Stimulated activated CD8-positive, alpha-beta memory T cell treated with anti-CD3 and anti-CD28 coated beads, Interleukin-12 subunit alpha, Interleukin-12 subunit beta, amount 100 ng/mL, for 24 hours (primary cell): Measurements from ENCODE around the gene ESPNL.
"Not testable (repeated sequence)": the region's sequence is repeated elsewhere in the genome, so short reads cannot be mapped to it uniquely, and the experiment has no call there.

Experiments used
- DNase-seq: peaks from one replicate; pipeline ENCODE4 v3.0.0-alpha.2; 2020; ENCODE audit errors: extremely low read depth

ESPNL gene

DNA sequence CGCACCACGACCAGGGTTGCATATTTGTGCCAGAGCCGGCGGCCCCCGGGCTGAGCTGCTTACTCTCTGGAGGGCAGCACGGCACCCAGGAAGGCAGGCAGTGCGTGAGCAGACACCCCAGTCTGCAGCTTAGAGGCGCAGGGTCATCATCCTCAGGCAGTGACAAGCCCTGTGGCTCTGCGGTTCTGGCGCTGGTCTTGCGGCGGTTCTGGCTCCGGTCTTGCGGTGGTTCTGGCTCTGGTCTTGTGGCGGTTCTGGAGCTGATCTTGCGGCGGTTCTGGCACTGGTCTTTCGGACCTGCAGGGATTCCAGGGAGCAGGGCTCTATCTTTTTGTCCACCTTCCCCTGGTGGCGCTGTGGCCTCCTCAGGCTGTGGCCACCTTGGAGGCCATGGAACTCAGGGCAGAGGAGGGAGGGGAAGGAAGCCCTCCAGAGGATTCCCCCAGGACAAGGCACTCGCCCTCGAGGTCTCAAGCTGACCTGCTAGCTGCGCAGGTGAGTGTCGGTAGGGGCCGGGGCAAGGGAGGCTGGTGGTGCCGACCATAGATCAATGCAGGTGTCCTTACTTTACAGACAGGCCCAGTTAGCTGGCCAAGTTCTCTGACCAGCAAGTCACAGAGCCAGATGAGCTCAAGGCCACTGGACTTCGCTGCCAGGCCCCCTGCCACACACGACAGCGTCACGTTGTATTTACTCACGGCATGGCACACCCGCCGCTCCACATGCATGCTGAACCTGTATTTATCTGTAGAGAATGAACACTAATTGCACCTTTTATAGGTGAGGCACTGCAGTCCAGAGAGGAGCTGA is 14.9 kb downstream of the ESPNL start:
- DNase-seq, result no peak

DNA sequence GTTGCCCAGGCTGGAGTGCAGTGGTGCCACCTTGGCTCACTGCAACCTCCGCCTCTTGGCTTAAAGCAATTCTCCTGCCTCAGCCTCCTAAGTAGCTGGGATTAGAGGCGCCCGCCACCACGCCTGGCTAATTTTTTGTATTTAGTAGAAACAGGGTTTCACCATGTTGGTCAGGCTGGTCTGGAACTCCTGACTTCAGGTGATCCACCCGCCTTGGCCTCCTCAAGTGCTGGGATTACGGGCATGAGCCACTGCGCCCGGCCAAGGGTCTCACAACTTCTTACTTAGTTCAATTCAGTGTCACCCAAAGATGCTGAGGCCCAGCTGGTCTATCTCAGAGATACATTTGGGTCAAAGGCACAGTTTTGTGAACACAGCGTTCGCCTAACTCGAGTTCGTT is 15.6 kb downstream of the ESPNL start:
- DNase-seq, result not testable (repeated sequence)

DNA sequence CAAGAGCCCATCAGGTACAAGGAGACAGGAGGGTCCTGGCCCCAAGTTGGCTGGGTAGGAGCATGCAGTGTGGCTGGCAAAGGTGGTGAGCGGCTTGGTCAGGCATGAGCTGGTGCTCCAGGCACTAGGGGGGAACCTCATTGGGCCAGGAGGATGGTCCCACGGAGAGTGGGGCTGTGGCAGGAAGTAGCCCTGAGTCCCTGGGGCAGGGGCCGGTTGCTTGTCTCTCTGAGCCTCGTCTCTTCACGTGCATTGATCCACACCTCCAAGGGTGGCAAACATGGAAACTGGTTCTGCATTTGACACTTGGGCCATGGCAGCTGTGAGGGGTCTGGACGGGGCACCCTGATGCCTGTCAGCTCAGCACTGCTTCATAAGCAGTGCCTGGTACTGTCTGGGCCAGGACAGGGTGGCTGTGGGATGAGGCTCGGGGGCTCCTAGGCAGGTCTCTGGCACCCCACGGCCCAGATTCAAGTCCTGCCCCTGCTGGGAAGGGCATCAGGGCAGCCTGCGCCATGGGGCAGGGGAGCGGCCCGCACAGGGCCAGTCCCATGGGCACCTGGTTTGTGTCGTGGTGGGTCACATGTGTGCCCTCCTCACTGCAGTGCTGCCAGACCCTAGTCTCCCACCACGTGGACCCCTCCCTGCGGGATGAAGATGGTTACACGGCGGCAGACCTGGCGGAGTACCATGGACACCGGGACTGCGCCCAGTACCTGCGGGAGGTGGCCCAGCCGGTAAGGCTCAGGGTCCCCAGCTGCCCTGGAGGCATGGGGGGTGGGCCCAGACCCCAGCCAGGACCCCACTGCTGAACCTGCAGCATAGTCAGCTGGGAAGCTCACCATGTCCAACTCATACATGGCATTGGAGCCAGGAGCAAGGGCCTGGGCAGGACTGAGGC is 16.4 kb downstream of the ESPNL start:
- no peak for DNase-seq

DNA sequence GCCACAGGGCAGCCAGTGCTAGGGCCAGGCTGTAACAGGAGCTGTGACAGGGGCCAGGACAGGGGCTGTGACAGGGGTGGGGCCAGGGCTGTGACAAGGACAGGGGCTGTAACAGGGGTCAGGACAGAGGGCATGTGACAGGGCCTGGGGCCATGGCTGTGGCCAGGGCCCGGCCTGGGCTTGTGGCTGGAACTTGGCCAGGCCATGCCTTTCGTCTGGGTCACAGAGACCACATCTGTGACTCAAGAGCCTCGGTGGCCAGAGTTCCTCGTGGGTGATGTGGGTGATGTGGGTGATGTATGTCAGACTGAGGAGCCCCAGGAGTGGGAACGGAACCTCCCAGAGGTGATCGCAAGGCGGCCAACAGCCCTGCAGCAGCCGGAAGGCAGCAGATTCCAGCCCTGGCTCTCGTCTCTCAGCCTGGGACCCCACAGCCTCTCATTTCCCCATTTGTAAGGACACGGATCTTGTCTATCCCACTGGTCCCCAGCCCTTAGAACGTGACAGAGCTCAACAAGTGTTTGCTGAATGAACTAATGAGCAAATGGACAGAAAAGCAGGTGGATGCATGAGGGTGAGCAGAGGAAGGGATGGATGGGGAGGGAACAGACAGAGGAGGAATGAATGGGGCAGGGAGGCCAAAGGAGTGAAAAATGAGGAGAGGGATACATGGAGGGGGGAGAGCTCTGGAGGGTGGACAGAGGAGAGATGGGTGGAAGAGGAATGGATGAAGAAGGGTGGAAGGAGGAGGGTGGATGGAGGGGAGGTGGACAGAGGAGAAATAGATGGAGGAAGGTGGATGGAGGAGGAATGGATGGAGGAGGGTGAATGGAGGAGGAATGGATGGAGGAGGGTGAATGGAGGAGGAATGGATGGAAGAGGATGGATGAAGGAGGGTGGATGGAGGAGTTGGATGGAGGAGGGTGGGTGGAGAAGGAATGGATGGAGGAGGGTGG is 17.3 kb downstream of the ESPNL start:
- DNase-seq, result no peak

DNA sequence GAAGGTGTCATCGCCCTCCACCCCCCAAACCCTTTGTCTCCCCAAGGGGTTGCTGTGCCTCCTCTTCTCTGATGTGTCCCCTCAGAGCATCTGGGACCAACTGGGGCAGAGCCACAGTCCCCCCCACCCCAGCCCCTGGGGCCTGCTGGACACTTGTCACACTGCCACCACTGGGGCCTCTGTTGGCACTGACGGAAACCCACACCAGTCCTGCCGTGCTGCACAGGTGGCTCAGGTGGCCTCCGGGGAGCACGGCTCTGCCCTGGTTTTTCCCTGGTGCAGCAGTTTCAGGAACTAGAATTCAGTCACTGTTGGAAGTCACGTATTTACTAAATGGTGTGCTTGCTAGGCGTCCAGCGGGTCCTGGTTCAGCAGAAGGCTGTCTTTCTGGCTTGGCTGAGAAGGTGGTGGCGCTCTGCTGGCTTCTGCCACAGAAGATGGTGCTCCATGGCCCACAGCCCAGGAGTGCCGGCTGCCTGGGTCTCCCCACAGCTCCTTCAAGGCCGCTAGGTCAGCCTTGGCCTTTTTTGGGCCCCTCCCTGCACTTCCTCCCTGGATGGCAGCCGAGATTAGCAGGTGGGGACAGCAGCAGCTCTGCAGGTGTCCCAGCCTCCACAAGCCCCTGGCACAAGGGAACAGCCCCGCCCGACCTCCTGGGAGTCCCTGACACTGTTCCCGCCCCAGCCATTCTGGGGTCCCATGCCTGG is 19.8 kb downstream of the ESPNL start:
- DNase-seq, result no peak

DNA sequence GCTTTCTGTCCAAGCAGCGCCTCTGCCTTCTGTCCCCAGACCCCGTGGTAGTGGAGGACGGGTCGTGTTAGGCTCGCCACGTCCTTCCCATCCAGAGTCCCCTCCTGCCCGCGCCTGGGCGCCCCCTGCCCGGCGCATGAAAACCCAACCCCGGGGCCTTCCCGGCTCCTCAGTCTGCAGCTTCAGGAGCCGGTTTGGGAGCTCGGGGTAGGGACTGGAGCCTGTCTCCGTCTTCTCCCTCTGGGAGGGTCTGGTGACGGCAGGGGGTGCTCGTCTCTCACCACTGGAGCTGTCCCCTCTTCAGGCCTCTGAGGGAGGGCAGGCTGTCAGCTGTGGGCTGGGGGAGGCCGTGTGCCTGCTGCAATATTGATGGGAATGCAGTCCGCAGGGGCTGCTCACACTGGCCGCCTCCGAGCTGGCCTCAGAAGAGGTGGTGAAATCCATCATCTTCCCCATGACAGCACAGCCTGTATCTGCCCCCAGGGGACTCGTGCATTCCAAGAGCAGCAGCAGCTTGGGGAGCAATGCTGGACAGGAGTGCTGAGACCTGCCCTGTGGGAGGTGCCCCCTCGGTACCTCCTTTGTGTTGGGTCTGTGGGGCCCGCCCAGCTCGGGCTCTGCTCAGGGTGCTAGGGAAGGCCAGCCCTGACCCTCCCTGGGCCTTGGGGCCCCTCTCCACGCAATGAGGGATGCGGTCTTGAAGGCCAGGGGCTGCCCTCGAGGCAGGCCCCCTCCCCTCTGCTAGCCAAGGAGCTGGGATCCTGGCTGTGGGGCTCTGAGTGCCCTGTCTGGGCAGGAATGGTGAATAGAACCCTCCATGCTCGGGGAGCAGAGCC is 20.5 kb downstream of the ESPNL start:
- DNase-seq, result no peak

DNA sequence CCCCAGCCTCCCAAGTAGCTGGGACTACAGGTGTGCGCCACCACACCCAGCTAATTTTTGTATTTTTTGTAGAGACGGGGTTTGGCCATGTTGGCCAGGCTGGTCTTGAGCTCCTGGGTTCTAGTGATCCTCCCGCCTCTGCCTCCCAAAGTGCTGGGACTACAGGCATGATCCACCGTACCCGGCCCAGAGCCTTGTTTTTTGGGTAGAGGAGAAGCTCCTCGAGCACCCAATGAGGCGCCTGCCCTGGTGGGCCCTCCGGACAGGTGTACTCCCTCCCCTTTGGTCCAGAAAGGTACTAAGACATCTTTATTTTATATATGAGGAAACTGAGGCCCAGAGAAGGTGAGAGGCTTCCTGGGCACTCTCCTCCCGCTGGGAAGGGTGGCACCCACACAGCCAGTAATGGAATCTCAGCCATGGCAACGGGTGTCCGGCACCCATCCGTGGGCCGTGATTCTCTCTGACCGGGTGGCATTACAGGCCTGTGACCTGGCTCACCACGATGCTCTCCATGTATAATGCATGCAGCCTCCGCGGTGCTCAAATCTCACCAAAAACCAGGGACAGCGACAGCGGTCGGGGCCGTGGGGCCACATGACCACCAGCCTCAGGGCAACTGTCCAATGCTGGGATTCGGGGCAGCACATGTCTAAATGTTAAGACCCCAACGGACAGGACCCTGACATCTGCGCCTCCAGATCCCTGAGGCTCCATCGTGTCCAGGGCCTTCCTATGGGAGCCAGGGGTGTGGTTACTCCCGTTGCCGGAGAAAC is 21.6 kb downstream of the ESPNL start:
- DNase-seq, result no peak

DNA sequence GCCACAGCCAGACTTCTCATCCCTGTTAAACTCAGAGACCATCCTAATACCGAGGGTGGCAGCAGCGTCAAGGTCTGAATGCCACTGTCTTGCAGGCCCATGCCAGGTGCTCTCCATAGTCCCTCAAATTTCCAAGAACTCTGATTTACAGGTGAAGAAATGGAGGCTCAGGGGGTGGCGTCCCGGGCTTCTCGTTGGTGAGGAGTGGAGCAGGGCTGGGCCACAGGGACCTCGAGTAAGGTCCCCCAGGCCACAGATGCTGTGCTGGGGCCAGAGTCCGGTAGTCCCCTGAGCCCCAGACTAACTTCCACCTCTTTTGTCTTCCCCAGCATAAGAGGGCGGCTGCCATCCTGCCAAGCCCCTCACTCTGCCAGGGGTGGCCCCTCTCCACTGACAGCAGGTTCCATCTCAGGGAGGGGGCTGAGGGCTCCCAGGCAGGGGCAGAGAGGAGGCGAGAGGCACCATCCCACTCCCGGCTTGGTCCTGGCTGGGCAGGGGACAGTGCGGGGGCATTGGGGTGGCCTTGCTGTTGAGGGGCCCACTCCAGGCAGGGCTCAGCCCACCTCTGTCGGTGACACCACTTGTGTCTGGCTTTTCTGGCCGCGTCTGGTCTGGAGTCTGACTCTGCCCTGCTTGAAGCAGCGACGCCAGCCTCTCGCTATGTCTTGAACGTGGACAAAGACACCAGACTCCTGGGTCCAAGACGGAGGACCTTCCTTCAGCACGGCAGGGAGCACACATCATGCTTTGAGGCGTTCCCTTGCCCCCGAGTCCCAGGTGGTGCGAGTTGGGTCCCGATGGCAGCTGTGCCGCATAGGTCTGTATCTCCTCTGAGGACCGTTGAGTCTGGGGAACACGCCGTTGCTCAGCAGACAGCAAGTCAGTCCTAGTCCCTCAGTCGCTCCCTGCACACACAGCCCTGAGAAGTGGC is 22.4 kb downstream of the ESPNL start:
- DNase-seq, result no peak

DNA sequence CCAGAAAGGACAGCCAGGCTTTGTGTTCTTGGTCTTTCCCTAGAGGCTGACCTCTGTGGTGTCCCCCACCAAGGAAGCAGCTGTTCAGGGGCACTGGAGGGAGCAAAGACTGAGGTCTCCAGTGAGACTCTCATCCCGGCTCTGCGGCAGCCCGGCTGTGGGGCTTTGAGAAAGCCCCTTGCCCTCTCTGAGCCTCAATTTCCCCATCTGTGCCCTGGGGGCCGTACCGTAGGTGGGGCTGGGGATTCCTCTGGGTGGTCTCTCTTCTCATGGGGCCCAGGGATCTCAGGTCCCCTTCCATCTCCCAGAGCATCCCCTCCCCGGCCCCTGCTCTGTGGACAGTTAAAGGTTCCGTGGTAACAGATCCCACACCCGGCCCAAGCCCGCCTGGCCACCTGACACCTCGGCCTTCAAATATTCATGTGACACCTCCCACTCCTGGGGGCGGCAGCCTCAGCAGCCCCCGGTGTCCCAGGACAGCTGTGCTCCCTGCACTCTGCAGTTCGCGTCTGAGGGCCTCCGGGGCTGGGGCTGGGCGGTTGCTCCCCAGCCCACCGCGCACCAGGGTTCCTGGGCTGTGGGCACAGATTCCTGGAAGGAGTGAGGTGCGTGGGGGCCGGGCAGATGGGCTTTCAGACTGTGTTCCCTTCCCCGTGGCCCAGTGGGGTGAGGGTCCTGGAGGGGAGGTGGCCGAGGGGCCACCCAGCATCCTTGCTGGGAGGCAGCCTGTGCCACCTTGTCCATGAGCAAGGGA is 23.3 kb downstream of the ESPNL start:
- no peak for DNase-seq

DNA sequence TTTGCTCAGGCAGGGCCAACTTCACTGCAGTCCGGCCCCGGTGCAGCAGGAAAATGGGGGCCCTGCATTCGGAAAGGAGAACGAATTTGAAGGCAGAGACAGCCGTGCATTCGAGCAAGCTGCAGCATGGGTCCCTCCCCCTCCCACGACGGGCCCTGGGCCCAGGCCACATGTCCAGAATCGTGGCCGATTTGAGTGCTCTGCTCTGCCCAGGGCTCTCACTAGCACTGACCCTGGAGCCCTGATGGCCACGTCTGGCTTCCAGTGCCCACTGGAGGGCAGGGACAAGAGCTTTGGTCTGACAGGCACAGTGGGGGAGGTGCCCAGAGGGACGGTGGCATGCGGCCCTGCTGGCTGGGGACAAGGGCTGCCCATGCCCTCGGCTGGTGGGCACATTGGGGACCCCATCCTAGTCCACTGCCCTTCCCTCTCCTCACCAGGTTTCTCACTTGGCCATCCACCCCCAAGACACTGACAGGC is 23.9 kb downstream of the ESPNL start:
- DNase-seq, result no peak

DNA sequence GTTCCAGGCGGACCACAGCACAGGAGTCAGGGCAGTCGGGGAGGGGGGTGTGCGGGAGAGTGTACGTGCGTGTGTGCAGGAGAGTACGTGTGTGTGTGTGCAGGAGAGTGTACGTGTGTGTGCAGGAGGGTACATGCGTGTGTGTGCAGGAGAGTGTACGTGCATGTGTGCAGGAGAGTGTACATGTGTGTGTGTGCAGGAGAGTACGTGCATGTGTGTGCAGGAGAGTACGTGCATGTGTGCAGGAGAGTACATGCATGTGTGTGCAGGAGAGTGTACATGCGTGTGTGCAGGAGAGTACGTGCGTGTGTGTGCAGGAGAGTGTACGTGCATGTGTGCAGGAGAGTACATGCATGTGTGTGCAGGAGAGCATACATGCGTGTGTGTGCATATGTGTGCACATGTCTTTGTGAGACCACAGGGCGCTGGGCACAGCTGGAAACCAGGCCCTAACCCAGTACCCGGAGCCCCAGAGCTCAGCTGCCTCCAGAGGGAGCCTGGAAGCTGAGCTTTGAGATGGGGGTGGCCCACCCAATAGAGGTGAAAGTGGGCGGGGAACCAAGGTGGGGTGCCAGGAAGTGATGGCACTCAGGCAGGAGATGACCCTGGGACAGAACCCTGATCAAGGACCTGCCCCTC is 24.5 kb downstream of the ESPNL start:
- no peak for DNase-seq

DNA sequence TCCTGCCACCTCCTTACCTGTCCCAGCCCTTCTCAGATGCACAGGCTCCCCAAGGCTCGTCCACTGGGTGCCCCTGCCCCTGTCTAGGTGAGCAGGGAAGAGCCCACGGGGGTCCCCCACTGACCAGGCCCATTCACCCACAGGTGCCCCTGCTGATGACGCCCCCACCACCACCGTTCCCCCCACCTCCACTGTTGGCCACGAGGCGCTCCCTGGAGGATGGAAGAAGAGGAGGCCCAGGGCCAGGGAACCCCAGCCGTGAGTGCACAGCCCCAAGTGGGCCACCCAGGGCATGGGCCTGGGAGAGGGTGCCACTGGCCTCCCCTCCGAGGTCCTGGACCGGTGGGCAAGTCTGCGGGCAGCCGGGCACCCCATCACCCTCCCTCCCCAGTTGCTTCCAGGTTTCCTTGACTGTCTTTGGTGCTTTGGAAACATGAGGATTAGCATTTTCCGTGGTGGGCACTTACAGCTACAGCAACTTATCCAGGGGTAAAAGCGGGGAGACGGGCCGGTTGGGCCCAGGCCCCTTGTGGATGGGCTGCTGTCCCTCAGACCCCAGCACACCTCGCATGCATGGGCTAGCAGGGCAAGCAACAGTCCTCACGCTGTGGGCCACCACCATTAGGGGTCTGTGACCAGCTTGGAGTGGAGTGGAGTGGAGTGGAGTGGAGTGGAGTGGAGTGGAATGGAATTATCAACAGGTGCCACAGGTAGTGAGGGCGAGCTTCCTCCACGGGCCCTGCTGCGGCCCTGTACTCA is 25.2 kb downstream of the ESPNL start:
- no peak for DNase-seq

DNA sequence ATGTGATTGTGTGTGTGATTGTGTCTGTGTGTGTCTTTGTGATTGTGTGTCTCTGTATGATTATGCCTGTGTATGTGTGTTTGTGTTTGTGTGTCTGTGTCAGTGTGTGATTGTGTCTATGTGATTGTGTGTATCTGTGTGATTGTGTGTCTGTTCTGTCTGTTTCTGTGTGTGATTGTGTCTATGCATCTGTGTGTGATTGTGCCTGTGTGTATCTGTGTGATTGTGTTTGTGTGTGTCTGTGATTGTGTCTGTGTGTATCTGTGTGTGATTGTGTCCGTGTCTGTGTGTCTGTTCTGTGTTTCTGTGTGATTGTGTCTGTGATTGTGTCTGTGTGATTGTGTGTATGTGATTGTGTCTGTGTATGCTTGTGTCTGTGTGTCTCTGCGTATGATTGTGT is 26.2 kb downstream of the ESPNL start:
- no peak for DNase-seq

DNA sequence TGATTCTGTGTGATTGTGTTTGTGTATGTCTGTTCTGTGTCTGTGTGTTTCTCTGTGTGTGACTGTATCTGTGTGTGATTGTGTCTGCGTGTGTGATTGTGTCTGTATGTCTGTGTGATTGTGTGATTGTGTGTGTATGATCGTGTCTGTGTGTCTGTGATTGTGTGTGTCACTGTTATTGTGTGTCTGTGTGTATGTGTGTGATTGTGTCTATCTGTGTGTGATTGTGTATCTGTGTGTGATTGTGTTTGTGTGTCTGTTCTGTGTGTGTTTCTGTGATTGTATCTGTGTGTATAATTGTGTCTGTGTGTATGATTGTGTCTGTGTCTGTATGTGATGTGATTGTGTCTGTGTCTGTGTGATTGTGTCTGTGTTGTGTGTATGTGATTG is 26.6 kb downstream of the ESPNL start:
- no peak for DNase-seq

DNA sequence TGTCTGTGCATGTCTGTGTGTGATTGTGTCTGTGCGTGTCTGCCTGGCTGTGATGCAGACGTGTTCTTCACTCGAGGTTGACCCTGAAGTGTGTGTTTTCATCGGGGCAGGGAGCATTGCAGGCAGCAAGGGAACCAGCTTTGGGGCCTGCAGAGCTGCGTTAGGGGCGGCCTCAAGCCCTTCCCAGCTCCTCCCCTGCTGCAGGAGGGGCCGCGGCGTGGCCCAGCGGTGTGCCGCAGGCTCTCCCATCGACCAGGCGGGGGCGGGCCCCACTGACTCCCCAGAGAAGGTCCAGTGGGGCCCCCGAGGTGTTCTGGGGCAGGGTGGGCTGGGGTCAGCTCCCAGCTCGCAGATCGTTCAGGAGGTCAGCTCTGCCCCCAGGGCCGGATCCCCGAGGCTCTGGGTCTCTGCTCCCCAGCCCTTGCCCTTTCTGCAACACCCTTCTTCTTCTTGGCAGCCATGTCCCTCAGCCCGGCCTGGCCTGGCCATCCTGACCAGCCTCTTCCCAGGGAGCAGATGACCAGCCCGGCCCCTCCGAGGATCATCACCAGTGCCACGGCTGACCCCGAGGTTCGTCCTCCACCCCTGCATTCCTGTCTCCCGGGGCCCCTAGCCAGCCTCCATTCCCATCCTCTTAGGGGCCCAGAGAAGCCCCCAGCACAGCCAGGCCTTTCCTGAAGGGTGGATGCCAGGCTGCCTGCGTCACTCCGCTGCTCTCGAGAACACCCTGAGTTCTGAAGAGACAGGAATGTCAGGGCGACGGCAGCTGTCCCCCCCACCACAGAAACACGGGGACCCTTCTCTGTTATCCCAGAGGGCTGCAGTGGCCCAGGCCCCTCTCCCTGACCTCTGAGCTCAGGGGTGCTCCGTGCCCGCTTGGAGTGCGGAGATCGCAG is 27.3 kb downstream of the ESPNL start:
- no peak for DNase-seq
